Spleen (tissue), 11 donors: ENCODE measurements around the gene PBXIP1. TPM values are rescaled to one million over a fixed set of nuclear protein-coding genes. Genes with fewer than 3 reads are reported as not detected.
"Not testable (repeated sequence)": the region's sequence is repeated elsewhere in the genome, so short reads cannot be mapped to it uniquely, and the experiment has no call there.

ENCODE experiments used
- DNase-seq: peaks from one replicate; pipeline ENCODE4 v3.0.0-alpha.2; 2020
- H3K27ac ChIP-seq, 8 donors: fragments of 200-600 bp; sonication (generic) in 7 of 8; 1 replicate in 4 of 8; 2 replicates in 4 of 8; pipeline versions ENCODE4 v1.5.0 to v1.8.0; 2016 to 2021; ENCODE audit warnings: inconsistent platforms in 4 of 8, mild to moderate bottlenecking in 4 of 8, moderate library complexity in 1 of 8
- H3K27me3 ChIP-seq, 7 donors: fragments of 200-600 bp; sonication (generic) in 6 of 7; replicated peaks in 1 of 7; 1 replicate in 4 of 7; 2 replicates in 3 of 7; pipeline versions ENCODE4 v1.5.0 to v1.8.0; 2016 to 2021; ENCODE audit warnings: inconsistent platforms in 3 of 7, mild to moderate bottlenecking in 1 of 7
- H3K36me3 ChIP-seq, 6 donors: fragments of 200-600 bp; sonication (generic) in 5 of 6; 1 replicate in 4 of 6; 2 replicates in 2 of 6; pipeline versions ENCODE4 v1.5.0 to v1.8.0; 2016 to 2021; ENCODE audit warnings: inconsistent platforms in 2 of 6
- H3K4me1 ChIP-seq, 6 donors: fragments of 200-600 bp; sonication (generic) in 5 of 6; 1 replicate in 3 of 6; 2 replicates in 3 of 6; pipeline versions ENCODE4 v1.5.0 to v1.8.0; 2016 to 2021; ENCODE audit warnings: inconsistent platforms in 3 of 6
- H3K4me3 ChIP-seq, 8 donors: fragments of 200-600 bp; sonication (generic) in 7 of 8; 1 replicate in 4 of 8; 2 replicates in 4 of 8; pipeline versions ENCODE4 v1.5.0 to v1.8.0; 2016 to 2021; ENCODE audit warnings: inconsistent platforms in 4 of 8, mild to moderate bottlenecking in 4 of 8, moderate library complexity in 2 of 8
- H3K9me3 ChIP-seq, 8 donors: fragments of 200-600 bp; sonication (generic) in 7 of 8; 1 replicate in 4 of 8; 2 replicates in 4 of 8; pipeline versions ENCODE4 v1.5.0 to v1.8.0; 2016 to 2021; ENCODE audit warnings: inconsistent platforms in 4 of 8
- POLR2A ChIP-seq, 3 donors: fragments of 450-650 bp; IDR thresholded peaks; one replicate each; pipeline ENCODE4 v1.5.1; 2017; ENCODE audit warnings: antibody characterized with exemption in 3 of 3, mild to moderate bottlenecking in 1 of 3
- POLR2AphosphoS5 ChIP-seq, 3 donors: sonication (generic); formaldehyde crosslinking; IDR thresholded peaks; one replicate each; pipeline ENCODE4 v1.5.1; 2017; ENCODE audit warnings: antibody characterized with exemption in 3 of 3
- WGBS, 5 donors: extraction: QIAGEN DNeasy Blood & Tissue Kit in 3 of 5; methylation state at CpG; one replicate each; pipeline versions ENCODE4 v1.1.5 to v1.1.7; 2013 to 2018; 5-methylcytosine and 5-hydroxymethylcytosine counted together
- intact Hi-C: fragments of 100-400 bp; cut with DNase I; formaldehyde crosslinking; loops from one replicate; pipeline ENCODE4 v1.15.0; 2023; ENCODE audit warnings: low total_unique reads
- polyA plus RNA-seq, 3 donors: library from polyadenylated mRNA; stranded (reverse); fragments of 200-250 nt; gene quantifications; one replicate each; pipeline ENCODE4 v1.2.1, GENCODE V29; 2013
- total RNA-seq, 7 donors: library from RNA; depleted of rRNA in 3 of 7; stranded (reverse); fragments of >200 nt in 3 of 7; fragmentation: NEBNext Ultra II Directional in 4 of 7; extraction: Animal tissue kit (Norgen Biotek cat#: 25700) in 4 of 7; gene quantifications; one replicate each; pipeline versions ENCODE4 v1.1.0 to v1.2.1, GENCODE V29; 2016 to 2021
- TF ChIP-seq, protein P1 (sequence below), 11 experiments: fragments of 200-600 bp in 7 of 11; fragments of 450-650 bp in 4 of 11; sonication (generic) in 4 of 11; IDR thresholded peaks in 8 of 11; conservative IDR thresholded peaks in 3 of 11; 1 replicate in 7 of 11; 2 replicates in 4 of 11; pipeline versions ENCODE4 v1.4.0 to v1.8.0; 2016 to 2021; ENCODE audit warnings: antibody characterized with exemption in 11 of 11, inconsistent platforms in 4 of 11, mild to moderate bottlenecking in 1 of 11
- donor health status: healthy with polysubstance abuse.
- donor health status: DM: no; HTN: no; CAD: no; lungs with moderate emphysema.
- donor health status: DM: no; HTN: no; CAD: no.
- donor health status: Bipolar disorder and iron deficiency.
- donor health status: healthy.
- donor health status: DM: no; HTN: no; CAD: no.
- donor health status: DM: yes; HTN: yes; CAD: no.

Gene PBXIP1
- total and polyA plus RNA-seq, 10 donors = 55.5 to 125 (median 89.5) TPM

DNA sequence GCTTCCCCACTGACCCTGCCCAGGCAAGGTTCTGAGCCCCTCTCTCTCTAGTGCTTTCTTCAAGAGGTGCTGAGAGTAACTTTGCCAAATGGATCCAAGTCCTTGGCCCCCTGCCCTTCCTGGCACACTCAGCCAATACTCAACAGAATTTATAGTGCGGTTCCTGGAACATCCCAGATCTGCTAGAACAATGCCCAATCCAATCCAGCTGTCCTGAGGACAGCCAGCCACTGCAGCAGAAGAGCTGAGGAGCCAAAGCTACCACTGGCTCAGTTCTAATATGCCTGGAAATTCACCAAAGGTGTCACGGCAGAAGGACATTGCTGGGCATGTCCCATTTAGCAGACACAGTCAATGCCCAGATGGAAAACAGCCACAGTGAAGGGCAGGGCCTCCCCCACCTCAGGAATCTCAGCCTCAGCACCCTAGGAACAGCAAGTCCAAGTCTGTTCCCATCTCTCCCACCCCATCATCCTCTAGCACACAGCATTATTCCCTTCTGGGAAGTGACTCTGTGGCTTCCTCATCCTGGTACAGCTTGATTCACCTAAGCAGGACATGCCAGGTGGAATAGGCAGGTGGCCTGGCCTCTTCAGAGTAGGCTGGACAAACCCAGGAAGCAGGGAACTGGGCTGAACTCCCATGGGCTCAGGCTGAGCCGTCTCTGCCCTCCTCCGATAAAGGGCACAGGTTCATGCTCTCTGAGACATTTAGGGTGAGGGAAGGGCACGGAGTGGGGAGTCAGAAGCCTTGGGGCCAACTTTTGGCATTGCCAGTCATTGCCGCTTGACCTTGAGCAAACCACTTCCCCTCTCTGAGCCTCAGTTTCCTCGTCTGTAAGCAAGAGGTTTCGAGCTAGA lies 44.0 kb downstream of the PBXIP1 start:
- TF ChIP-seq, protein P1, sequence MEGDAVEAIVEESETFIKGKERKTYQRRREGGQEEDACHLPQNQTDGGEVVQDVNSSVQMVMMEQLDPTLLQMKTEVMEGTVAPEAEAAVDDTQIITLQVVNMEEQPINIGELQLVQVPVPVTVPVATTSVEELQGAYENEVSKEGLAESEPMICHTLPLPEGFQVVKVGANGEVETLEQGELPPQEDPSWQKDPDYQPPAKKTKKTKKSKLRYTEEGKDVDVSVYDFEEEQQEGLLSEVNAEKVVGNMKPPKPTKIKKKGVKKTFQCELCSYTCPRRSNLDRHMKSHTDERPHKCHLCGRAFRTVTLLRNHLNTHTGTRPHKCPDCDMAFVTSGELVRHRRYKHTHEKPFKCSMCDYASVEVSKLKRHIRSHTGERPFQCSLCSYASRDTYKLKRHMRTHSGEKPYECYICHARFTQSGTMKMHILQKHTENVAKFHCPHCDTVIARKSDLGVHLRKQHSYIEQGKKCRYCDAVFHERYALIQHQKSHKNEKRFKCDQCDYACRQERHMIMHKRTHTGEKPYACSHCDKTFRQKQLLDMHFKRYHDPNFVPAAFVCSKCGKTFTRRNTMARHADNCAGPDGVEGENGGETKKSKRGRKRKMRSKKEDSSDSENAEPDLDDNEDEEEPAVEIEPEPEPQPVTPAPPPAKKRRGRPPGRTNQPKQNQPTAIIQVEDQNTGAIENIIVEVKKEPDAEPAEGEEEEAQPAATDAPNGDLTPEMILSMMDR (IDR thresholded peaks at IDR 0.05 in 8 of 11, conservative IDR thresholded peaks at IDR 0.05 in 3 of 11) = no peak
- TF ChIP-seq POLR2A (IDR thresholded peaks at IDR 0.05) (no peak), POLR2AphosphoS5 (IDR thresholded peaks at IDR 0.05) (no peak)
- WGBS, 5 donors = 83 to 91% (median 89%) methylated on average over 8 of the region's 8 CpGs
- Histone ChIP-seq H3K4me3 (no peak overlapping the region), H3K27ac (peak overlapping the region in 5 of 8 donors; percentile 19 to 53 (median 39)), H3K36me3 (peaks cover 0 to 12% (median 0%) of the 10 kb centered on the region in 6 donors), H3K9me3 (peaks cover 0 to 7% (median 0%) of the 10 kb centered on the region in 8 donors), H3K27me3 (no peaks in the 10 kb centered on the region), H3K4me1 (no peaks in the 10 kb centered on the region)
- peak; percentile 48 for DNase-seq
- intact Hi-C loops = no loop called here

DNA sequence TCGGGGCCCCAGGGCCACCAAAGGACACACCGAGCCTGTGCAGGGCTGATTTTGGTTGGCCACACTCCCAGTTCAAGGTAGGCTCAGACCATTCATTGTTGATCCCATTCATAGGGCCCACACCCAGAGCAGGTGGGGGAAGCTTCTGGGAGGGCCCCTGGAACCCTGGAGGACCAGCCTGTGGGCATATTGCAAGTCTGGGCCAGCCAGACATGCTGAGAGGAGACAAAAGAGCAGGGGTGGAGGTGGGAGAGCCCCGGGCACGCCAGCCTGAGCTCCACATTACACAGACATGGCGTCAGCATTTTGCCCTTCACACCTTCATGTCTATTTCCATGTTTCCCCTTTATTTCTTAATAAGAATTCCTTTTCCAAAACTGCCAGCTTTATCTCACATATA lies 45.0 kb downstream of the PBXIP1 start:
- TF ChIP-seq, protein P1 (IDR thresholded peaks at IDR 0.05 in 8 of 11, conservative IDR thresholded peaks at IDR 0.05 in 3 of 11) = no peak
- TF ChIP-seq POLR2A (IDR thresholded peaks at IDR 0.05) (no peak), POLR2AphosphoS5 (IDR thresholded peaks at IDR 0.05) (no peak)
- peak; percentile 32 for DNase-seq
- no peaks in the 10 kb centered on the region for H3K9me3 ChIP-seq
- no peaks in the 10 kb centered on the region for H3K27me3 ChIP-seq
- intact Hi-C loops = no loop called here
- H3K27ac ChIP-seq = peak overlapping the region in 2 of 8 donors; percentile 21 to 39
- no peaks in the 10 kb centered on the region for H3K4me1 ChIP-seq
- peaks cover 0 to 5% (median 0%) of the 10 kb centered on the region in 6 donors for H3K36me3 ChIP-seq
- 92 to 98% (median 96%) methylated on average over 5 of the region's 5 CpGs for WGBS, 5 donors
- H3K4me3 ChIP-seq = no peak overlapping the region

DNA sequence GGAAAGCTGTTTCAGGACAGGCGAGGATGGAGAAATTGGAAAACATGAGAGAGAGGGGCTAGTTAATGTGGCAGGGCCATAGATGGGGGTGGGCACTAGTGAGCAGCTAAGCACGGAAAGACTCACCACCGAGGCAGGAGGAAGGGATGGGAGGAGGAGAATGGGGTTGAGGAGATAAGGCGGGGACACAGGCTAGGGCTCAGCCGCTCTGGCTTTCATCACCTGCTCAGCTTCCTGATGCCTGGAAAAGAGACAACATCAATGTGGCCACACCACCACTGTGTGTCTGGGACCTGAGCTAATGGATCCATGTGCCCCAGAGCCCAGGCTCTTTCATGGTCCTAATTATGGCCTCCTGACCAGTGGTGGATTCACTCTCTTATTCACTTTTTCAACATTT lies 47.0 kb downstream of the PBXIP1 start:
- H3K9me3 ChIP-seq = no peaks in the 10 kb centered on the region
- no peaks in the 10 kb centered on the region for H3K27me3 ChIP-seq
- H3K36me3 ChIP-seq = peaks cover 0 to 5% (median 0%) of the 10 kb centered on the region in 6 donors
- no peaks in the 10 kb centered on the region for H3K4me1 ChIP-seq
- intact Hi-C loops = no loop called here
- DNase-seq = no peak
- no peak overlapping the region for H3K4me3 ChIP-seq
- TF ChIP-seq POLR2A (IDR thresholded peaks at IDR 0.05) = no peak
- TF ChIP-seq POLR2AphosphoS5 (IDR thresholded peaks at IDR 0.05) = no peak
- TF ChIP-seq, protein P1 (IDR thresholded peaks at IDR 0.05 in 8 of 11, conservative IDR thresholded peaks at IDR 0.05 in 3 of 11) = no peak
- no peak overlapping the region for H3K27ac ChIP-seq
- 85 to 98% (median 93%) methylated on average over 5 of the region's 5 CpGs for WGBS, 5 donors

DNA sequence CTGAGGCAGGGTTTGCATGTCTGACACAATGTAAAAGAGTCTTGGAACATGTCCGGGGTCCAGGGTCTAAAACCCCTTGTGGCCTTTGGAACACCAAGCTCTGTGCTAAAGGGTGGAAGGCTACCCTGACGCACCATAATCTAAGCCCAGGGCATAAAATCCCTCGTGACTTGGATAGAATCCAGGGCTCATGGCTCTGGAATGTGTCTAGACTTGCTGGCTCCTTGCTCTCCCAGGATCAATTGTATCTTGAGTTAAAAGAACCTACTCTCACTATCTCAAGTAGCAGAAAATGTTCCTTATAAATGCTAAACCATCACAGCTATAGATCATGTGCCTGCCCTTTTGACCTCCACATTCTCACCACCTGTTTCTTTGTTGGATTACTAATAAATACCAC lies 47.8 kb downstream of the PBXIP1 start:
- H3K4me1 ChIP-seq, DNase-seq, H3K27me3 ChIP-seq, H3K36me3 ChIP-seq, intact Hi-C loops, H3K4me3 ChIP-seq, H3K27ac ChIP-seq, H3K9me3 ChIP-seq: not testable (repeated sequence)
- 79 to 97% (median 86%) methylated on average over 3 of the region's 3 CpGs for WGBS, 5 donors
